Body of pancreas (tissue), 4 donors: ENCODE results near the gene MBD3.

ENCODE experiments used
- CTCF ChIP-seq, 7 experiments: fragments of 450-650 bp in 4 of 7; fragments of 200-600 bp in 3 of 7; sonication (generic) in 3 of 7; IDR thresholded peaks; one replicate each; pipeline ENCODE4 v1.5.1; 2016 to 2019; ENCODE audit warnings: antibody characterized with exemption in 7 of 7
- POLR2A ChIP-seq, 3 donors: fragments of 450-650 bp; IDR thresholded peaks; one replicate each; pipeline ENCODE4 v1.6.1; 2016; ENCODE audit warnings: antibody characterized with exemption in 3 of 3, mild to moderate bottlenecking in 2 of 3

GRCh38 chr19:1592024-1592754, 476 bp downstream of the MBD3 start:
- TF ChIP-seq CTCF (IDR thresholded peaks at IDR 0.05) (peak in 1 of 7 experiments; percentile 22), POLR2A (IDR thresholded peaks at IDR 0.05) (peak; percentile 66 to 82 (median 78))
